ENCODE data around the gene ANKMY1. TPM values are rescaled to one million over a fixed set of nuclear protein-coding genes. Genes with fewer than 3 reads are reported as not detected.
A peak's percentile ranks its signal among the peaks of the same experiment; 100 is the strongest.

Gene ANKMY1
- total and polyA plus RNA-seq, 2 of the 13 experiments (the other 11 are each of a cell fraction or from before 2014, with no cell fraction given): 11.7 to 18.8 TPM

DNA sequence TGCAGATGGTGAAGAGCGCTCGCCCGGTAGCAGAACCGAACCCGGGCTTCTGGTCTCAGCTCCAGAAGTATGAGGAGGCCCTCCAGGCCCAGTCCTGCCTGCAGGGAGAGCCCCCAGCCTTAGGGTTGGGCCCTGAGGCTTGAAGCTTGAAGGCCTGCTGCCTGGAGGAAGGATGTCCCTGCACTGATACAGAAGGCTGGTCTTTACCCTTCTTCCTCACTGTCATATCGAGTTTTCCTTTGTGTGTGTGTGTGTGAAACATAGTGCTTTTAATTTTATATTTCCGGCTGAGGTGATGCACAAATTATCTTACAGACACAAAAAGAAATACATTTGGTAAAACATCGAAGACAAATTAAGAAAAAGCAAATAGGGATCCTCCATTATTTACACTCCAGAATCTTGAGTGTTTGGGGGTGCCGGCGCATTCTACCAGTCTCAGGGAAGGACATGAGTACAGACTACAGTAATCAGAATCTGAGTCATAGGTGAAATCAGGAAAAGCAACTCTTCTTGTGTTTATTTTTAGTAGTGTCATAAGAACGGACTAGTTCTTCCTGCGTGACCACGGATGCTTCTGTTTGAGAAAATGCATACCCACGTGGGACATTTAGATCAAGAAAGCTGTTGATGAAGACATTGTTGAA lies 3.7 kb upstream of the ANKMY1 start (continued):
- TF ChIP-seq HBP1 (CRISPR knock-in tag; IDR thresholded peaks at IDR 0.05; ENCODE audit: low read depth): peak; percentile 7; the same call in 1 of the 2 replicates
- no peak for TF ChIP-seq STAG1 (CRISPR knock-in tag; IDR thresholded peaks at IDR 0.05)
- TF ChIP-seq PRDM10 (CRISPR knock-in tag; IDR thresholded peaks at IDR 0.05; ENCODE audit: low read depth): no peak
- TF ChIP-seq RFXAP (CRISPR knock-in tag; IDR thresholded peaks at IDR 0.05; ENCODE audit: borderline replicate concordance): peak; percentile 18; the same call in 1 of the 2 replicates
- TF ChIP-seq GZF1 (CRISPR knock-in tag; IDR thresholded peaks at IDR 0.05): no peak; the same call in 1 of the 2 replicates
- TF ChIP-seq RAD51 (IDR thresholded peaks at IDR 0.05; ENCODE audit: borderline replicate concordance): no peak
- no peak for TF ChIP-seq ZNF691 (CRISPR knock-in tag; IDR thresholded peaks at IDR 0.05; ENCODE audit: borderline replicate concordance, low read depth)
- no peak for TF ChIP-seq ZNF709 (CRISPR knock-in tag; IDR thresholded peaks at IDR 0.05)
- TF ChIP-seq, protein P1, sequence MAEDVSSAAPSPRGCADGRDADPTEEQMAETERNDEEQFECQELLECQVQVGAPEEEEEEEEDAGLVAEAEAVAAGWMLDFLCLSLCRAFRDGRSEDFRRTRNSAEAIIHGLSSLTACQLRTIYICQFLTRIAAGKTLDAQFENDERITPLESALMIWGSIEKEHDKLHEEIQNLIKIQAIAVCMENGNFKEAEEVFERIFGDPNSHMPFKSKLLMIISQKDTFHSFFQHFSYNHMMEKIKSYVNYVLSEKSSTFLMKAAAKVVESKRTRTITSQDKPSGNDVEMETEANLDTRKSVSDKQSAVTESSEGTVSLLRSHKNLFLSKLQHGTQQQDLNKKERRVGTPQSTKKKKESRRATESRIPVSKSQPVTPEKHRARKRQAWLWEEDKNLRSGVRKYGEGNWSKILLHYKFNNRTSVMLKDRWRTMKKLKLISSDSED (CRISPR knock-in tag; IDR thresholded peaks at IDR 0.05): no peak
- no peak for TF ChIP-seq ZNF616 (CRISPR knock-in tag; IDR thresholded peaks at IDR 0.05; ENCODE audit: low read depth)
- TF ChIP-seq ZNF235 (CRISPR knock-in tag; IDR thresholded peaks at IDR 0.05; ENCODE audit: borderline replicate concordance): peak; percentile 70; the same call in 1 of the 2 replicates
- TF ChIP-seq DRAP1 (CRISPR knock-in tag; IDR thresholded peaks at IDR 0.05): no peak
- no peak for TF ChIP-seq ZNF850 (CRISPR knock-in tag; conservative IDR thresholded peaks at IDR 0.05)
- TF ChIP-seq TBL1XR1 (IDR thresholded peaks at IDR 0.05; ENCODE audit: borderline replicate concordance, low read length, partially characterized antibody): no peak
- TF ChIP-seq, protein P2, sequence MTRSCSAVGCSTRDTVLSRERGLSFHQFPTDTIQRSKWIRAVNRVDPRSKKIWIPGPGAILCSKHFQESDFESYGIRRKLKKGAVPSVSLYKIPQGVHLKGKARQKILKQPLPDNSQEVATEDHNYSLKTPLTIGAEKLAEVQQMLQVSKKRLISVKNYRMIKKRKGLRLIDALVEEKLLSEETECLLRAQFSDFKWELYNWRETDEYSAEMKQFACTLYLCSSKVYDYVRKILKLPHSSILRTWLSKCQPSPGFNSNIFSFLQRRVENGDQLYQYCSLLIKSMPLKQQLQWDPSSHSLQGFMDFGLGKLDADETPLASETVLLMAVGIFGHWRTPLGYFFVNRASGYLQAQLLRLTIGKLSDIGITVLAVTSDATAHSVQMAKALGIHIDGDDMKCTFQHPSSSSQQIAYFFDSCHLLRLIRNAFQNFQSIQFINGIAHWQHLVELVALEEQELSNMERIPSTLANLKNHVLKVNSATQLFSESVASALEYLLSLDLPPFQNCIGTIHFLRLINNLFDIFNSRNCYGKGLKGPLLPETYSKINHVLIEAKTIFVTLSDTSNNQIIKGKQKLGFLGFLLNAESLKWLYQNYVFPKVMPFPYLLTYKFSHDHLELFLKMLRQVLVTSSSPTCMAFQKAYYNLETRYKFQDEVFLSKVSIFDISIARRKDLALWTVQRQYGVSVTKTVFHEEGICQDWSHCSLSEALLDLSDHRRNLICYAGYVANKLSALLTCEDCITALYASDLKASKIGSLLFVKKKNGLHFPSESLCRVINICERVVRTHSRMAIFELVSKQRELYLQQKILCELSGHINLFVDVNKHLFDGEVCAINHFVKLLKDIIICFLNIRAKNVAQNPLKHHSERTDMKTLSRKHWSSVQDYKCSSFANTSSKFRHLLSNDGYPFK (CRISPR knock-in tag; IDR thresholded peaks at IDR 0.05; ENCODE audit: borderline replicate concordance): no peak
- TF ChIP-seq TBP (CRISPR knock-in tag; IDR thresholded peaks at IDR 0.05): no peak
- no peak for TF ChIP-seq KMT2A (CRISPR knock-in tag; IDR thresholded peaks at IDR 0.05)

Measured in HepG2 (cell line).